H1 (cell line): ENCODE measurements around the gene TCF4. TPM values are rescaled to one million over a fixed set of nuclear protein-coding genes. Genes with fewer than 3 reads are reported as not detected.

Source experiments
- CTCF ChIA-PET: fragments of 300-600 bp; sonication (Branson Sonifier 250); formaldehyde crosslinking; loops from one replicate; lab custom pipeline; 2021; ENCODE audit not compliant: partially characterized antibody; lab: Charles Lee
- POLR2A ChIA-PET: fragments of 300-600 bp; sonication (Branson Sonifier 250); formaldehyde crosslinking; loops from one replicate; lab custom pipeline; 2021; ENCODE audit warnings: inconsistent platforms; ENCODE audit not compliant: partially characterized antibody; lab: Charles Lee
- DNase-seq, 2 experiments: peaks; one replicate each; pipeline versions ENCODE4 v3.0.0 to v3.0.0-alpha.2; 2010 to 2022; ENCODE audit warnings: low spot score in 2 of 2, low read depth in 1 of 2, mixed read lengths in 1 of 2
- FAIRE-seq: peaks from 2 replicates; lab custom pipeline; 2011; peaks lifted over from hg19 to GRCh38; lab: Jason Lieb, UNC
- H2AFZ ChIP-seq: 2 replicates; pipeline ENCODE4 v1.8.1; 2012; ENCODE audit warnings: low read length, inconsistent platforms
- H2AK5ac ChIP-seq: 2 replicates; pipeline ENCODE4 v1.6.1; 2013; ENCODE audit warnings: low read depth, low read length
- H2BK120ac ChIP-seq: replicated peaks from 2 replicates; pipeline ENCODE3; 2013; ENCODE audit warnings: low read depth, low read length, inconsistent platforms
- H2BK12ac ChIP-seq: 2 replicates; pipeline ENCODE4 v1.6.1; 2013; ENCODE audit warnings: low read depth, low read length
- H2BK15ac ChIP-seq: 2 replicates; pipeline ENCODE4 v1.6.1; 2013; ENCODE audit warnings: low read length
- H2BK20ac ChIP-seq: 2 replicates; pipeline ENCODE4 v1.6.1; 2013; ENCODE audit warnings: low read length
- H2BK5ac ChIP-seq: 2 replicates; pipeline ENCODE4 v1.6.1; 2013; ENCODE audit warnings: low read depth, low read length
- H3K14ac ChIP-seq: 2 replicates; pipeline ENCODE4 v1.6.1; 2013; ENCODE audit warnings: inconsistent platforms; ENCODE audit not compliant: insufficient read length
- H3K18ac ChIP-seq: 2 replicates; pipeline ENCODE4 v1.6.1; 2013; ENCODE audit warnings: low read length; ENCODE audit errors: extremely low read depth
- H3K23ac ChIP-seq: 2 replicates; pipeline ENCODE4 v1.6.1; 2013; ENCODE audit warnings: inconsistent platforms; ENCODE audit not compliant: insufficient read length
- H3K23me2 ChIP-seq: 2 replicates; pipeline ENCODE4 v1.6.1; 2013; ENCODE audit warnings: low read depth, low read length
- H3K27ac ChIP-seq: 2 replicates; pipeline ENCODE4 v1.6.1; 2011; ENCODE audit warnings: low read depth, low read length, inconsistent platforms
- H3K27me3 ChIP-seq, 4 experiments: replicated peaks in 1 of 4; 1 replicate in 1 of 4; 2 replicates in 3 of 4; pipeline versions ENCODE4 v1.6.1 to v1.8.1; 2011 to 2013; ENCODE audit warnings: low read length in 3 of 4, mild to moderate bottlenecking in 3 of 4, inconsistent platforms in 2 of 4, mixed read lengths in 2 of 4, moderate library complexity in 1 of 4; ENCODE audit not compliant: control insufficient read depth in 3 of 4, insufficient read depth in 3 of 4; ENCODE audit errors: extremely low read depth in 1 of 4
- H3K36me3 ChIP-seq, 4 experiments: 2 replicates each; pipeline versions ENCODE4 v1.6.1 to v1.8.1; 2011 to 2013; ENCODE audit warnings: mild to moderate bottlenecking in 4 of 4, low read length in 3 of 4, moderate library complexity in 2 of 4, control low read depth in 1 of 4, inconsistent platforms in 1 of 4; ENCODE audit not compliant: insufficient read depth in 4 of 4, control insufficient read depth in 2 of 4
- H3K4ac ChIP-seq: replicated peaks from 2 replicates; pipeline ENCODE3; 2013; ENCODE audit warnings: low read length, low read depth, mixed read lengths, inconsistent platforms; ENCODE audit not compliant: insufficient read length
- H3K4me1 ChIP-seq, 4 experiments: replicated peaks in 1 of 4; 1 replicate in 1 of 4; 2 replicates in 3 of 4; pipeline versions ENCODE4 v1.6.1 to v1.8.1; 2011 to 2013; ENCODE audit warnings: low read length in 3 of 4, inconsistent platforms in 2 of 4, mixed read lengths in 1 of 4; ENCODE audit not compliant: insufficient read depth in 4 of 4, control insufficient read depth in 3 of 4
- H3K4me2 ChIP-seq, 2 experiments: 2 replicates each; pipeline versions ENCODE4 v1.6.1 to v1.8.1; 2011 to 2013; ENCODE audit warnings: low read depth in 2 of 2, low read length in 2 of 2, control low read depth in 1 of 2, inconsistent platforms in 1 of 2, mild to moderate bottlenecking in 1 of 2; ENCODE audit not compliant: insufficient read depth in 1 of 2
- H3K4me3 ChIP-seq, 4 experiments: fragments of 200-600, 300-600 bp in 1 of 4; sonication (generic), shearing (Covaris generic), sonication (Bioruptor Twin) in 1 of 4; 2 replicates each; pipeline versions ENCODE4 v1.5.1 to v1.8.1; 2011 to 2016; ENCODE audit warnings: low read length in 4 of 4, low read depth in 3 of 4, control low read depth in 2 of 4, inconsistent platforms in 2 of 4, mild to moderate bottlenecking in 2 of 4, mixed read lengths in 1 of 4, moderate library complexity in 1 of 4; ENCODE audit not compliant: insufficient read depth in 2 of 4; ENCODE audit errors: extremely low read depth in 1 of 4
- H3K56ac ChIP-seq: replicated peaks from 2 replicates; pipeline ENCODE3; 2013; ENCODE audit warnings: low read depth, mild to moderate bottlenecking, mixed read lengths, low read length, inconsistent platforms; ENCODE audit not compliant: insufficient read length
- H3K79me1 ChIP-seq: 2 replicates; pipeline ENCODE4 v1.6.1; 2013; ENCODE audit warnings: low read depth, low read length, control low read depth
- H3K79me2 ChIP-seq, 2 experiments: 2 replicates each; pipeline versions ENCODE4 v1.6.1 to v1.8.1; 2012 to 2013; ENCODE audit warnings: low read length in 2 of 2, mild to moderate bottlenecking in 2 of 2, inconsistent platforms in 1 of 2; ENCODE audit not compliant: insufficient read depth in 2 of 2, control insufficient read depth in 1 of 2
- H3K9ac ChIP-seq, 4 experiments: replicated peaks in 1 of 4; 1 replicate in 1 of 4; 2 replicates in 3 of 4; pipeline versions ENCODE4 v1.6.1 to v1.8.1; 2011 to 2013; ENCODE audit warnings: low read depth in 3 of 4, low read length in 3 of 4, control low read depth in 2 of 4, mild to moderate bottlenecking in 2 of 4, moderate library complexity in 2 of 4, inconsistent platforms in 1 of 4; ENCODE audit errors: extremely low read depth in 1 of 4
- H3K9me3 ChIP-seq, 2 experiments: 2 replicates each; pipeline versions ENCODE4 v1.6.1 to v1.8.1; 2012 to 2013; ENCODE audit warnings: mild to moderate bottlenecking in 2 of 2, moderate library complexity in 2 of 2, control low read depth in 1 of 2, inconsistent platforms in 1 of 2, low read depth in 1 of 2, low read length in 1 of 2, mixed read lengths in 1 of 2; ENCODE audit not compliant: insufficient read depth in 2 of 2
- H4K20me1 ChIP-seq, 2 experiments: replicated peaks in 1 of 2; 2 replicates each; pipeline versions ENCODE3 to v1.8.1; 2011 to 2013; ENCODE audit warnings: inconsistent platforms in 2 of 2, low read length in 2 of 2, mild to moderate bottlenecking in 1 of 2; ENCODE audit not compliant: insufficient read depth in 2 of 2, control insufficient read depth in 1 of 2
- H4K5ac ChIP-seq: 2 replicates; pipeline ENCODE4 v1.6.1; 2013; ENCODE audit warnings: low read length, low read depth, mixed read lengths, inconsistent platforms; ENCODE audit not compliant: insufficient read length
- H4K8ac ChIP-seq: 2 replicates; pipeline ENCODE4 v1.8.0; 2013; ENCODE audit warnings: mild to moderate bottlenecking, moderate library complexity, low read length, inconsistent platforms; ENCODE audit not compliant: insufficient read depth; ENCODE audit errors: extremely low read depth
- H4K91ac ChIP-seq: replicated peaks from 2 replicates; pipeline ENCODE3; 2013; ENCODE audit warnings: low read length, mixed read lengths, inconsistent platforms; ENCODE audit not compliant: insufficient read length
- KDM5A ChIP-seq: fragments of 200-600 bp; IDR thresholded peaks from 2 replicates; pipeline ENCODE4 v1.7.1; 2012; ENCODE audit warnings: mild to moderate bottlenecking, low read length, inconsistent platforms, mixed read lengths
- SIRT6 ChIP-seq: IDR thresholded peaks from one replicate; pipeline ENCODE4 v1.7.1; 2012; ENCODE audit warnings: low read length, inconsistent platforms
- SRF ChIP-seq: IDR thresholded peaks from 2 replicates; pipeline ENCODE4 v1.6.1; 2011; ENCODE audit warnings: mild to moderate bottlenecking, low read depth, low read length, moderate library complexity
- WGBS, 2 experiments: shearing (Covaris generic) in 1 of 2; methylation state at CpG; one replicate each; pipeline versions ENCODE4 v1.1.6 to v1.1.7; 2013 to 2015; ENCODE audit warnings: low lambda C conversion rate in 2 of 2, mixed read lengths in 2 of 2, inconsistent platforms in 1 of 2, low coverage in 1 of 2, missing lambda C conversion rate in 1 of 2; ENCODE audit not compliant: insufficient replicate concordance in 2 of 2, insufficient coverage in 1 of 2, insufficient read length in 1 of 2; ENCODE audit errors: extremely low coverage in 1 of 2, missing lambda C conversion rate in 1 of 2; 5-methylcytosine and 5-hydroxymethylcytosine counted together
- polyA plus RNA-seq, 7 experiments: library from polyadenylated mRNA; depleted of rRNA in 3 of 7; stranded (reverse) in 5 of 7; unstranded in 2 of 7; fragments of >200 nt in 5 of 7; fragments of 200-250 nt in 2 of 7; gene quantifications; 1 replicate in 5 of 7; 2 replicates in 1 of 7; 4 replicates in 1 of 7; pipeline versions ENCODE4 v1.2.1 to v1.2.3, GENCODE V29; 2011 to 2013; ENCODE audit warnings: missing spikeins in 2 of 7, mixed read lengths in 2 of 7
- total RNA-seq: library from RNA; stranded (reverse); fragmentation: NEBNext Ultra II Directional; extraction: Animal tissue kit (Norgen Biotek cat#: 25700); gene quantifications from 2 replicates; pipeline ENCODE4 v1.2.1, GENCODE V29; 2021

Gene TCF4
- total and polyA plus RNA-seq, 2 of the 8 experiments (the other 6 are each of a cell fraction or from before 2014, with no cell fraction given), result 59.3 to 118 TPM

DNA sequence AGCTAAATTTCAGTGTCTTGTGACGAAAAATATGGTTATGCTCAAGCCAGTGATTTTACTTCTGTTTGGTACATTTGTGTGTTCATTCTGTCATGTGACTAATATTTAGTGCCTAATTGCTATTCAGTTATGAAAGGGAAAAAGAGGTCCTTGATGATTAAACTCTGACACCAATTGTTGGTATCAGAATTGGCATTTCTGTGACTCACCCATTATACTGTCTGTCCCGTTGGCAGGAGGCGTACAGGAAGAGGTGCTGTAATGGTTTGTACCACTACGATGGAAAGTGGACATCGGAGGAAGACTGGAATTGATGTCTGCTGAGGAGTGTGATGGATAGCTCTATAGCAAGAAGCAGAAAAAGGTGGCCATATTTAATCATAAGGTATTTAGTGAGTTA lies 318.4 kb downstream of the TCF4 start:
- TF ChIP-seq SRF (no peak), KDM5A (no peak), SIRT6 (no peak)
- Histone ChIP-seq H3K9ac (no peak overlapping the region), H3K9me3 (no peaks in the 10 kb centered on the region), H3K36me3 (peaks cover 2 to 39% (median 23%) of the 10 kb centered on the region in 4 experiments; a peak in 6 of 8 replicates), H3K4ac (no peak overlapping the region), H3K79me2 (no peaks in the 10 kb centered on the region), H2AK5ac (no peak overlapping the region), H2BK12ac (no peak overlapping the region), H3K27me3 (no peaks in the 10 kb centered on the region), H3K18ac (no peak overlapping the region), H3K27ac (no peak overlapping the region), H3K56ac (no peak overlapping the region), H3K4me2 (no peak overlapping the region), H3K4me3 (no peak overlapping the region), H2BK5ac (no peak overlapping the region), H3K79me1 (no peaks in the 10 kb centered on the region; the same call in 1 of the 2 replicates), H2BK120ac (no peak overlapping the region), H2AFZ (no peak overlapping the region), H3K4me1 (peaks cover 0 to 4% (median 4%) of the 10 kb centered on the region in 4 experiments; a peak in 4 of 7 replicates), H3K23ac (no peak overlapping the region), H4K20me1 (no peaks in the 10 kb centered on the region), H3K14ac (no peak overlapping the region), H3K23me2 (no peaks in the 10 kb centered on the region), H4K5ac (no peak overlapping the region), H2BK15ac (no peak overlapping the region), H4K91ac (no peak overlapping the region), H4K8ac (no peak overlapping the region), H2BK20ac (no peak overlapping the region)
- 97% methylated on average over 5 of the region's 5 CpGs; no CpG with 5 or more reads in 1 of the 2 experiments for WGBS, 2 experiments
- CTCF ChIA-PET, result interaction anchor here (0.6 to 4.5 kb wide), 4 partner anchors 9 to 139 kb away, joined by 3 to 17 read pairs (median 6); no protein-coding TSS in a partner anchor
- DNase-seq (no peak), FAIRE-seq (no peak)
- POLR2A ChIA-PET, result interaction anchor here (0.6 kb wide), 1 partner anchor 45 kb away, joined by 3 read pairs; no protein-coding TSS in a partner anchor
